Neutrophil (primary cell): ENCODE measurements around the gene CELF2.
A peak's percentile ranks its signal among the peaks of the same experiment; 100 is the strongest.

Source experiments
- H3K27ac ChIP-seq: fragments of 200-600 bp; sonication (generic); 2 replicates; pipeline ENCODE4 v1.5.1; 2016; ENCODE audit warnings: mild to moderate bottlenecking, moderate library complexity
- H3K27me3 ChIP-seq: fragments of 200-600 bp; sonication (generic); 2 replicates; pipeline ENCODE4 v1.6.0; 2016; ENCODE audit warnings: mild to moderate bottlenecking
- H3K36me3 ChIP-seq: fragments of 200-600 bp; sonication (generic); 2 replicates; pipeline ENCODE4 v1.5.1; 2017
- H3K4me1 ChIP-seq, 2 experiments: fragments of 200-600 bp in 1 of 2; sonication (generic) in 1 of 2; 1 replicate in 1 of 2; 2 replicates in 1 of 2; pipeline versions ENCODE4 v1.5.1 to v1.6.1; 2013 to 2016; ENCODE audit warnings: low read depth in 1 of 2, low read length in 1 of 2, mild to moderate bottlenecking in 1 of 2, moderate library complexity in 1 of 2; ENCODE audit not compliant: control insufficient read depth in 1 of 2, insufficient read depth in 1 of 2
- H3K4me3 ChIP-seq, 2 experiments: fragments of 200-600 bp in 1 of 2; sonication (generic) in 1 of 2; 1 replicate in 1 of 2; 2 replicates in 1 of 2; pipeline ENCODE4 v1.5.1; 2013 to 2016; ENCODE audit warnings: low read depth in 1 of 2, low read length in 1 of 2, mild to moderate bottlenecking in 1 of 2, moderate library complexity in 1 of 2
- H3K9me3 ChIP-seq: fragments of 200-600 bp; sonication (generic); 2 replicates; pipeline ENCODE4 v1.5.1; 2016
- TF ChIP-seq, protein P1 (sequence below): fragments of 200-600 bp; sonication (generic); IDR thresholded peaks from 2 replicates; pipeline ENCODE4 v1.5.1; 2016; ENCODE audit warnings: antibody characterized with exemption

Gene CELF2

DNA sequence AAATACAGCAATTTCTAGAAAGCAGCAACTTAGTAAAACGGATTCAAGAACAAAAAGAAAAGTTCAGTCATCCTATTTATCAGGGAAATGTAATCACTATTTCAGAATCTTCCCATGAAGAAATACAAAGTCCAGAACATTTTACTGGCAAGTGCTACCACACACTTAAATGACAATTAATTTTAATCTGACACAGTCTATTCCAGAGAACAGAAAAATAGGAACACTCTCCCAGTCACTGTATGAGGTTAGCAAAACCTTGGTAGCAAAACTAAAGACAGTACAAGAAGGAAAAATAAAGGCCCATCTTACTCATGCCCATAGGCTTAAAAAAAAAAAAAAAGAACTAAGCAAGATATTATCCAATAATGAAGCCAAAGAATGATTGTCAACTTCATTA, 295.8 kb downstream of the CELF2 start:
- no peaks in the 10 kb centered on the region for H3K9me3 ChIP-seq
- no peaks in the 10 kb centered on the region for H3K4me1 ChIP-seq
- peak overlapping the region; percentile 26 for H3K27ac ChIP-seq
- H3K36me3 ChIP-seq, result peaks cover 91% of the 10 kb centered on the region
- TF ChIP-seq, protein P1, sequence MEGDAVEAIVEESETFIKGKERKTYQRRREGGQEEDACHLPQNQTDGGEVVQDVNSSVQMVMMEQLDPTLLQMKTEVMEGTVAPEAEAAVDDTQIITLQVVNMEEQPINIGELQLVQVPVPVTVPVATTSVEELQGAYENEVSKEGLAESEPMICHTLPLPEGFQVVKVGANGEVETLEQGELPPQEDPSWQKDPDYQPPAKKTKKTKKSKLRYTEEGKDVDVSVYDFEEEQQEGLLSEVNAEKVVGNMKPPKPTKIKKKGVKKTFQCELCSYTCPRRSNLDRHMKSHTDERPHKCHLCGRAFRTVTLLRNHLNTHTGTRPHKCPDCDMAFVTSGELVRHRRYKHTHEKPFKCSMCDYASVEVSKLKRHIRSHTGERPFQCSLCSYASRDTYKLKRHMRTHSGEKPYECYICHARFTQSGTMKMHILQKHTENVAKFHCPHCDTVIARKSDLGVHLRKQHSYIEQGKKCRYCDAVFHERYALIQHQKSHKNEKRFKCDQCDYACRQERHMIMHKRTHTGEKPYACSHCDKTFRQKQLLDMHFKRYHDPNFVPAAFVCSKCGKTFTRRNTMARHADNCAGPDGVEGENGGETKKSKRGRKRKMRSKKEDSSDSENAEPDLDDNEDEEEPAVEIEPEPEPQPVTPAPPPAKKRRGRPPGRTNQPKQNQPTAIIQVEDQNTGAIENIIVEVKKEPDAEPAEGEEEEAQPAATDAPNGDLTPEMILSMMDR, result no peak
- no peaks in the 10 kb centered on the region for H3K27me3 ChIP-seq
- H3K4me3 ChIP-seq, result no peak overlapping the region

DNA sequence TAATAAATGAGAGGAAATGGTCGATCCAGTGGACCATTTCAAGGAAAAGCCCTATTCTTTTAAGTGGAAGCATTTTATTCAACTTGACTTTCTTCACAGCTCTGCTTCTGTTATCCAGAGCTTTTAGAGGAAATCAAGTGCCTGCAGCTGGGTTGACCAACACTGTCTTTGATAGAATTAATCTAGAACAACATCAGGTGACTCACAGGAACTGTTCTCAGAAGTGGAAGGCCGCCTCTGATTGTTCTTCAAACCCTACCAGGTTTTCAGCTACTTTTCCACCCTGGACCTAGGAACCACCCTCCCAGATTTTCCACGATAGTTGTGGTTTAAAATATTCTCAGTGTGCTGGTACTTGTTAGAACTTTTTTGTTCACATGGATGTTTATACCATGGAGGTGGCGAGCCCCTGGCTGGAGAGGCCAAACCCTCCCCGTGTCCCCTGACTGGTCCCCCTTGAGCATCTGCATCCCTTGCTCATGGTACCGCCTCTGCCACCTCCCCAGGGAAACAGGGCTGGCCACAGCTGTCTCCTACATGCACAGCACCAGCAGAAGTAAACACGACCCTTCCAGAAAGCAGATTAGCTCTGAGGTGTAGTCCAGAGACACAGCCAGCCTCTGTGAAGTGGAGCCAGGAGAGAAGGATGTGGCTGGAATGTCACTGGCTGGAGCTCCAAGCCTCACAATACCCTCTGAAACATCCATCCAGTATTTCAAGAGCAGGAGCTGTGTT, 300.4 kb downstream of the CELF2 start:
- Histone ChIP-seq H3K4me1 (no peaks in the 10 kb centered on the region), H3K9me3 (peaks cover 3% of the 10 kb centered on the region), H3K4me3 (no peak overlapping the region), H3K27ac (peak overlapping the region; percentile 21), H3K36me3 (peaks cover 100% of the 10 kb centered on the region), H3K27me3 (no peaks in the 10 kb centered on the region)
- TF ChIP-seq, protein P1, result no peak

DNA sequence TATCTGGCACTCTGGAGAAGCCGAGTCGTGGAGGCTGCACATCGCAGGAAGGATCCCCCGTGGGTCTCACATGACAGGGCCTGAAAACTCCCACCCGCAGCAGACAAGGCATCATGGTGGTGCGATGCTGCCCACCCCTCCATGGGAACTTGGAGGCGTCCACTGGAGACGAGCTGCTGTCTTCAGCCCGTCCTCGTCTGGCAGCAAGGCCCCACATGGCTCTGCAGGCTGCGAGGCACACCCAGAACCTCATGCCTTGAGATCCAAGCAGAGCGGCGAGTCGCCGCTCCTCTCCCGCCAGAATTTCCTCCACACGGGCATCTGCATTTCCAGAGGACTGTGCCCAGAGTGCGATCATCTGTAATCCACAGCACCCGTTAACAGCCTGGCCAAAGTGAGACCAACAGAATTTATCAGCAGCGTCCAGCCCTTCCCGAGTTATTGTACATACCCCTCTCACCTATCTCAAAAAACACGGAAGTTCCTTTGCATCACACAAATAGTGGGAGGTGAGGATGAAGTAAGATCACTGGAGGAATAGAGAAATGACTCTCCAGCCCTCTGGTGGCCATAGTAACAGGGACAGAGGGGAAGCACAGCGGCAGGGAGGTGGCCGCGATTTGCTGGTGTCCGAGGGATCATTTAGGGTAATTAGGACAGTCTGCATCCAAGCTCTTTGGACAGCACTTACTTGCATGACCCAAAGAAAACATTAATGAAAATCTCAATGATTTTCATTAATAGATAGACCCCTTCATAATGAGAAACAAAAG, 301.3 kb downstream of the CELF2 start:
- Histone ChIP-seq H3K4me1 (no peaks in the 10 kb centered on the region), H3K9me3 (peaks cover 3% of the 10 kb centered on the region), H3K27me3 (no peaks in the 10 kb centered on the region), H3K36me3 (peaks cover 100% of the 10 kb centered on the region), H3K4me3 (no peak overlapping the region), H3K27ac (peak overlapping the region; percentile 21)
- TF ChIP-seq, protein P1, result no peak

DNA sequence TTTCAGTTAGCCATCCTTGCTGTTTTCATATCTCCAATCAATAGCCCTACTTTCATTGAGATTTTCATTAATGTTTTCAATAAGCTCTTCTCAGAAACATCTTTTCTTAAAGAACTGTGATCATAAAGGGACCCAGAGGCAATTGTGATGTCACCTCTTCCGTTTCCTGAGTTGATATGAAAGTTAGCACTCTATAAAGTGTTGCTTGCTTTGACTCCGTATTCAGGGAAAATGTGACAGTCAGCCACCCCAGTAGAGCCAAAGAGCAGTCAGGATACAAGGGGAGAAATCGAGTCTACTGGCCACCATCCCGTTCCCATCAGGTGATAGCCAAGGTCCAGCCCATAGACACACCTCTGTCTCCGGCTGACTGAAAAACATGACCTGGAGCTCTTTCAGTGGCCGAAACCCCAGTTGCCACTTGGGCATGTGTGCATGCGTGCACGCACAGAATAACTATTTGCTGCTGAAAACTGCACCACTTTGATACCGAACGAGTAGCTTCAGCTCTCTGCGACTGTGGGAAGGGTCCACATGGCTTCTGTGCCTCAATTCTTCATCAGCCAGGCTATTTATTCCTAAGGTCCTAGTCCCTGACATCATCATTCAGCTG, 302.4 kb downstream of the CELF2 start:
- Histone ChIP-seq H3K27me3 (no peaks in the 10 kb centered on the region), H3K4me1 (no peaks in the 10 kb centered on the region), H3K27ac (peak overlapping the region; percentile 13), H3K9me3 (peaks cover 3% of the 10 kb centered on the region), H3K36me3 (peaks cover 100% of the 10 kb centered on the region), H3K4me3 (no peak overlapping the region)
- TF ChIP-seq, protein P1, result no peak

DNA sequence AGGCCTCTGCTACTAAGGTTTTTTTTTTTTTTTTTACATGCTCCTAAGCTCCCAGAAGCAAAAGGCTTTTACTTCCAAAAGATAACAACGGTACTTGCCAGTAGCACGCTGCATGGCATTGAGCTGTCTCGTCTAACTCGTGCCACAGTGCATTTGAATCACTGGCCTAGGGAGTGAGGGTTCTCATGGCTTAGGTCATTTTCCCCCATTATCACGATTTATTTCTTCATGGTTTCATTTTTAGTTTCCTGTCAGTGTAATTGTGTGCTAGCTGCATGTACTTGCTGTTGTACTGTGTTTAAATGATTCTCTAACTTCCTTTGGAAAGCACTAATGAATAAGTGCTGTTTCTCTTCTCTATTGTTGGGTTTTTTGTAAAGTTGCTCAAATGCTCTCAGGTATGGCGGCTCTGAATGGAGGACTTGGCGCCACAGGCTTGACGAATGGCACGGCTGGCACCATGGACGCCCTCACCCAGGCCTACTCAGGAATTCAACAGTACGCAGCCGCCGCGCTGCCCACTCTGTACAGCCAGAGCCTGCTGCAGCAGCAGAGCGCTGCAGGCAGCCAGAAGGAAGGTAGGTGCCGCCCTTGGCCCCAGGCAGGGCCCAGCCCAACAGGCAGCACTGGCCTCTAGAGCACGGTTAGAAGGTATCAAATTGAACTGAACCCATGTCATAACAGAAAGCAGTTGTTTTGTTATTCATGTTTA, 303.3 kb downstream of the CELF2 start:
- Histone ChIP-seq H3K4me1 (no peaks in the 10 kb centered on the region), H3K4me3 (no peak overlapping the region), H3K27me3 (no peaks in the 10 kb centered on the region), H3K27ac (no peak overlapping the region), H3K36me3 (peaks cover 100% of the 10 kb centered on the region), H3K9me3 (peaks cover 3% of the 10 kb centered on the region)
- TF ChIP-seq, protein P1, result no peak
